Activated CD4-positive, alpha-beta T cell treated with anti-CD3 and anti-CD28 coated beads, Interleukin-2, Interleukin-4, amounts not matched to agents 100 ng/mL and 50 ng/mL, durations not matched to agents 16 hours and 8 hours (primary cell): ENCODE data around the gene POP4.

Experiments
- DNase-seq: peaks from one replicate; pipeline ENCODE4 v3.0.0-alpha.2; 2020; ENCODE audit warnings: low spot score

POP4 gene

DNA sequence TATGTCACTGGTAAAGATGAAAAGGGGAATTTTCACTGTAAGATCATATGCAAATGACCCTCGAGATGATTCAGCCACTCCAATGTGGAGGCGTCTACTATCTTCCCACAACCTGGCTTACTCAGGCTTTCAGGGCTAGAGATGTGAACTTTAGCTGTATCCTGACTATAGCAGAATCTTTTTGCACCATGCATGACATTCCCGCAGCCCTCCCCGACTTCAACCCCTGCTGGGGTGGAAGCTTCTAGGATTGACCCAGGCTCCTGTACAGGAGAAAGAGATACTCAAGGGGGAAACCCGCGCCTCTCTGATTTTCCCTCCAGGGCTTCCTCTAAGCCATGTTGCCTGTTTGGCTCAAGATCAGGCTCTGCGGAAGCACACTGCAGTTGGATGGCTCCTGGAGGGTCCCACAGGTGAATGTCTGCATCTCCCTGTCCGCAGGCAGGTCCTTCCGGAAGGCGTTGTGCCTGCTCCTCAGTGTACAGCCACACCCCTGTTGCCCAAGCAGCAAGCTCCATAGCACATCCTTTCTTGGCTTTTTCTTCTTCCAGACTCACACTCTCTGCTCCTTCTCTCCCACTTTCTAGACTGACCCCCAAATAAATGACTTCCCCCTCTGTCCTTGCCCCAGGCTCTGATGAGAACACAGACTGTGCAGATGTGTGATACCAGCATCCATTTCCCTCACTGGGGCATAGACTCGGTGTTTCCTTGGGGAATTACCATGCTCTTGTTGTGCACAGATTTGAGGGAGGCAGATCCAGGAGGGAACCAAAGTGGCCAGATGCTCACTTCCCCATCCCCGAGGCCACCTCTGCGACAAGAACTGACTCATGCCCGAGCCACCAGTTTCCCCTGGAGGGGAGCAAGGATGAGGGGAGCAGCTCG, 29.1 kb upstream of the POP4 start:
- DNase-seq: peak; percentile 51

- DNase-seq: no peak
Observed at GRCh38 chr19:29577649-29577963, 28.5 kb upstream of the POP4 start.

DNA sequence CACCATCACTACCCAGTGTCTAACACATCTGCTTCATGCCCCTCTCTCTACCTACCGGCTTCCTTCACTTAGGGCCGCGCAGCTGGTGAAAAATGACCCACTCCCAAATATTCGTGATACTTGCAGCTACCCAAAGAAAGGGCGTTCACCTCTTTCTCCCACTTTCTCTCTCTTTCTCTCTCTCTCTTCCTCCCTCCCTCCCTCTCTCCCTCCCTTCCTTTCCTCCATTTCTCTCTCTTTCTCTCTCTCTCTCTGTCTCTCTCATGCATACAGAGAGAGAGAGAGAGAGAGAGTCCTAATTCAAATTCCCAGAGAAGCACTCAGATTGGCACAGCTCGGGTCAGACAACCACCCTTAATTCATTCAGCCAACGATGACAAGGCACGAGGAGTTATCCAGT, 27.7 kb upstream of the POP4 start:
- DNase-seq: no peak

DNA sequence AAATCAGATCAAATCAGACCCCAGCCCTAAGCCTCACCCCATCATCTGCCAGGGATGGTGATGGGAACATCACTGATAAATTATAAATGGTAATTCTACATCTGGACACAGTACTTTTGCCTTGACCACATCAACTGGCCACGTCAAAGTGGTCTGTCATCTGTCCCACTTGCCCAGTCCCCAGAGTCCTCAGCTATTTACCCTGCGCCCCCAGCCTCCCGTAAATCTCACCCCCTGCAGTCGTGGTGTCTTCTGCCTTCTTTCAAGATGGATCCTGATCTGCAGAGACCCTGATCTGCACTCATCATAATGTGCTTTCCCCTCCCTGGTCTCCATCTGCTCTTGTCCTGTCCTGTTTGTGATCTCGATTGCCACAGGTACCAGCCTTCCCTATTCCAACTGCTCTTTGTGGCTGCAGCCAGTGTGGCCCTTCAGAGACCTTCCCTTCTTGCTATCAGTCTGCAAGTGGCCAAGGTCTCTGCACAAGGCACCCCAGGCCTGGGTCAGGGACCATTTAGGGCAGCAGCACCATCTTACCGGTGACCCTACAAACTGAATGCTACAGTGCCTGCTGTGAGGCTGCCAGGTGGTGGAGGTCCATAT, 26.7 kb upstream of the POP4 start:
- DNase-seq: no peak

DNA sequence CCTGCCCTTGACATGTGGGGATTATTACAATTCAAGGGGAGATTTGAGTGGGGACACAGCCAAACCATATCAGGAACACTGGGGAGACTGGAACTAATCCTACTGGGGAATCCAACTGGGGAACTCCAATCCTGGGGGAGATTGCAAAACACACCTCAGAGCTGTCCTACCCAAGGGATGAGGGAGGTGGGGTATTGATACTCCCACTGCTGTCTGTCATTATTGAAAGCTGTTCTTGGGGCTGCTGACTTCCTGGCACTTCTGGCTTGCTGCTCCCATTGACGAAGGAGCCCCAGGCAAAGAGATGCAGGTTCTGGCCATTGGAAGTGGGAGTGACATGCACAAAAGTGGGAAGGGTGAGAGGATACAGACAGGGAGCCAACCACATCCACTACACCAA, 24.7 kb upstream of the POP4 start:
- DNase-seq: no peak

DNA sequence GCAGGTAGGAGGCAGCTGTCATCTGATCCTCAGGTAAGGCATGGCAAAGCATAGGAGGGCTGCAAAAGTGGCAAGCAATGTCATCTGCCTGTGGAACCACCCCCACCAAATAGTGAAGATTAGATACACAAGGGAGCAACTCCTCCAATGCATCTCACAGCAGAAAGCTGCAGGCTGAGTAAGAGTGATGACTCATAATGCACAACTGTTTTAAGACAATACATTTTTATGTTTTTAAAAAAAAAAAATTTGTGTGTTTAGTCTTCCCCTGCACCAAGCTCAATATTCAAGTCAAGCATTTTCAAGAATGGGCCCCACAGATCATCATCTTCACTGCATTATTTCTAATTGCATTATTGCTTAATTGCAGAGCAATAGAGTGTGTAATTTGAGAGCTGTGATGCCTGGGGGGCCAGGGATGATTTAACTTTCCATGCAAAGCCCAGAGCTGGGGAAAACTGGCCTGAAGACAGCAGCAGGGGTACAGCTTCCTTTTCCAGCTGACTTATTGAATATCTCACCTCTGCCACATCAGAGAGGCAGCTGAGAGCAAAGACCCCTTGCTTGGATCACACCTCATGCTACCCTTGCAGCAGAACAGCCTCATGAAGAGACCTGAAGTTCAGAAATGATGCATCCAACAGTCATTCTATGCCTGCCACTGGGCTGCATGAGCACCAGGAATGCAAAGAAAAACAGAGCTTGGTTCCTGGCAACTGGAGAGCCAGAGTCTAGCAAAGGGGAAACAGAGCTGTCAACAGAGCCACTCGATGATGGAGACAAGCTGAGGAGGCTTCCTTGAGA, 22.7 kb upstream of the POP4 start:
- peak; percentile 79 for DNase-seq

- DNase-seq: no peak
Observed at GRCh38 chr19:29586401-29586800, 19.7 kb upstream of the POP4 start.

DNA sequence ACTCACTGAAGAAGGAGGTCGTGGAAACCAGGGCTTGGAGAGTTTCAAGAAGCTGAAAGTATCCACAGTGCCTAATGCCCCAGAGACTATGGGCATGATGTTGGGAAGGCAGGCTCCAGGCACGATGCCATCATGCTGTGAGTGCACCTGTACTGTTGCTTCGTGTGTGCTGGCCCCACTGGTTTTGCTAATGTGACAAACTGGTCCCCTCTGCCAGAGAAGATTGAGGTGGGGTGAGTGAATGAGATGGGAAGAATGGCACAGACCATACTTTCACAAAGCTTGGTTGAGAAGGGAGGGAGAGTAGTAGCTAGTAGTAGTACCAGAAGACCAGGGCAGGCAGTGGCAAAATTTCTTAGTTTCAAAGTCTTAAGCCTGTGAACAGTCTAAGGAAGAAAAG, 19.0 kb upstream of the POP4 start:
- no peak for DNase-seq

DNA sequence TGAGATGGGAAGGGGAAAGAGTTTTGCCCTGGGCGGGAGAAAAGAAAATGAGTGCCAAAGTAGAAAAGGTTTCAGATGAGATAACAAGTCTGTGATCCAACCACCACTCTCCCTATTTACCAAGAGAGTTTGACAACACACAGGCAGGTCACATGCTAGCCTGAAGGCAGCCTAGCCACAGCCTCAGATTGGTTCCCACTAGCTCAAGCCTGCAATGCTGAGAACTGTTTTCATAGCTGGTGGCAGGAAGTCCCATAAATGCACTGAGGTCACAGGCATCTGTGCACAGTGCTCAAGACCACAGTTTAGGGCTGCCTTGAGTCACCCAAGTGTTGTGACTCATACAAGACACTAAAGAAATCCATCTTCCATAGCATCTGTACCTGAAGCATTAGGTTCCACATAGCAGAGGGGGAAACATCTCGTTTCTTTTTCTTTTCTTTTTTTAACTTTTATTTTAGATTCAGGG, 18.5 kb upstream of the POP4 start:
- peak; percentile 94 for DNase-seq

GRCh38 chr19:29588095-29588494, 18.0 kb upstream of the POP4 start:
- no peak for DNase-seq

DNA sequence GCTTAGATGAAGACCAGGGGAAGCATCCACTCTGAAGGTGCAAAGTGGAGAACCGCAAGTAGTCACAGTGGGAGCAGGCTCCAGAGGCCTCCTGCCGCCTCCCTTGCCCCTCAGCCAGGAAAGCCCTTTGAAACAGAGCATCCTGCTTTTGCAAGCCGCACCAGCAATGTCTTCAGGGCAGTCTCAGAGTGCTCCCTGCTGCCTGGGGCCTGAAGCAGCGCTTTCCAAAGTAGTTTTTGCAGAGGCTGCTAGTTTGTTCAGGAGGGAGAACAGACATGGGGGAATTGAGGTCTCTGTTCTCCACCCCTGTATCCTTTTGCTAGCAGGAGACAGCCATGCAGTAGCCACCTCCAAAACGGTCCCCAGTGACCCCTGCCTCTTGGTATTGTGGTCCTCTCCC, 15.8 kb upstream of the POP4 start:
- DNase-seq: no peak

DNA sequence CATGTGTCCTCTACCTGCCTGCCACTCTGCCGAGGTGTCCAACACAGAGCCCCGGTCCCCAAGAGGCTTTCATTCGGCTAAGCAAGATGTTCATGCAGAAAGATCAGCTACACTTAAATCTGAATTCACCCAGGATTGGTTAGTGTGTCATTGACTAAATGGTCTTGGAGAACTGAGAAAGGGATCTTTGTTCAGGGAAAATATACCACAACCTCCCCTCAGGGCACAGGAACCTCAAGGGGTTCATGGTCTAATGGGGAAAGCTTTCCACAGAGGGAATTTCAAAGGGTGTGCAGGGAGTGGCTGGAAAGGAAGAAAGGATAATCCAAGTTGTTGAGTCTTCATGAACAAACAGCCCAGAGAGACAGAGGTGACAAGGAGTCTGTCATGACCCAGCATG, 14.4 kb upstream of the POP4 start:
- DNase-seq: no peak

DNA sequence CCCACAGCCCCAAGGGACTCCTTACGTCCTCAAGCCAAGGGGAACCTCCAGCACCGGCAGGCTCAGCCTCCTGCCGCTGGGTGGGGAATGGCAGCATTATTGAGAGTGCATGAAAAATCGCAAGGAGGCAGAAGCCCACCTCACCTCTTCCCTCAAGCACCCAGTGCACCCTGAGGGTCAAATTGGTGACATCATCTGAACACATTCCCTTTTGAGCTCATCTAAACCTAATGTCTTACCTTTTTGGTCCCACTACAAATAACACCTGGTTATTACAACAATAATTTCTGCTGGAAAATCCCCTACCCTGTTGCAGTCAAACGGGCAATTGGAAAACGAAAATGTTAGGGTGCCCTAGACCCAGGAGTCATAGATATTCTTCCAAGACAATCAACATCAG, 12.2 kb upstream of the POP4 start:
- DNase-seq: no peak

GRCh38 chr19:29596080-29596727, 9.9 kb upstream of the POP4 start:
- no peak for DNase-seq

GRCh38 chr19:29596885-29597525, 9.1 kb upstream of the POP4 start:
- no peak for DNase-seq

GRCh38 chr19:29598036-29598435, 8.0 kb upstream of the POP4 start:
- no peak for DNase-seq

DNA sequence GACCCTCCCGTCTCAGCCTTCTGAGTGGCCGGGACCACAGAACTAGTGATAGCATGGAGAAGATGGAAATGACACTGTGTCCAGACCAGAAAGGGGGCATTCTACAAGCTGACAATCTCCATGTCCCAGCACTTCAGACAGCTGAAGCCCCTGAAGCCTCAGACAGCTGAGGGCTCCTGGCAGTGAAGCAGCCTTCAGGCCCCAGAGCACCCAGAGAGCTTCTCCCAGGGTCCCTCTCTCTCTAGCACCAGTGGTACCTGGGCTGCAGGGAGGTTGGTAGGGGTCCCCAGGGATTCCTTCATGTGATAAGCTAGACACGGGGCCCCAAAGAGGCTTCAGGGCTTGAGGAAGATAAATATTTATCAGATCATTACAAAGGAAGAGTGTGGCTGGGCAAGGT, 7.6 kb upstream of the POP4 start:
- DNase-seq: no peak

- DNase-seq: no peak
Observed at GRCh38 chr19:29603308-29603707, 2.8 kb upstream of the POP4 start.

- no peak for DNase-seq
Observed at GRCh38 chr19:29606420-29606747, 301 bp downstream of the POP4 start.

DNA sequence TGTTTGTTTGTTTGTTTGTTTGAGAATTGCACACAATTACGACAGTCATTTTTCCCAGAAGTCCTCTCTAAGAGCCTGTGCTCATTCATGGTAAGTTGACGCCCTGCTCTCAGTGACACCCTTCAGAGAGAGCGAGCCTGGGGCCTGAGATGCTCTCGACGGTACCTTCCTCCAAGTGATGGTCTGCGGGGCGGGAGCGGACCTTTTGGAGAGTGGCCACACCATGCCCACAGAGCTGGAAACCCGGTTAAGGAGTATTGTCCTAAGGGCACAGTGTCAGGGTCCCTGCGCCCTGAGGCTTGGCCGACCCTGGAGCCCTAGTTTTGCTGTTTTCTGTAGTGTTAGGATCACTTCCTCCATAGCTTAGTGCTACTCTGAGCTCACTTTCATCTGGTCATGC, 3.6 kb downstream of the POP4 start:
- DNase-seq: no peak

DNA sequence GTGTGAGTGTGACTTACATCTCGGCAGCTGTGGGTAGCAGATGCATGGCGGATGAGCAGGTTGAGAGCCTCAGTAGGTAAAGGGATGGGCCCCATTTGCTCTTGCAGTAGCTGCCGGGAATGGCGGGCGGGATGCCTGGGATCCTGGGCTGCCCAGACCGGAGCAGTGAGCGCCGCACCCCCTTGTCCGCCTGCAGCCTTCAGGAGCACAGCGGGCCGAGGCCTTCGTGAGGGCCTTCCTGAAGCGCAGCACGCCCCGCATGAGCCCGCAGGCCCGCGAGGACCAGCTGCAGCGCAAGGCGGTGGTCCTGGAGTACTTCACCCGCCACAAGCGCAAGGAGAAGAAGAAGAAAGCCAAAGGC, 4.1 kb downstream of the POP4 start:
- no peak for DNase-seq

DNA sequence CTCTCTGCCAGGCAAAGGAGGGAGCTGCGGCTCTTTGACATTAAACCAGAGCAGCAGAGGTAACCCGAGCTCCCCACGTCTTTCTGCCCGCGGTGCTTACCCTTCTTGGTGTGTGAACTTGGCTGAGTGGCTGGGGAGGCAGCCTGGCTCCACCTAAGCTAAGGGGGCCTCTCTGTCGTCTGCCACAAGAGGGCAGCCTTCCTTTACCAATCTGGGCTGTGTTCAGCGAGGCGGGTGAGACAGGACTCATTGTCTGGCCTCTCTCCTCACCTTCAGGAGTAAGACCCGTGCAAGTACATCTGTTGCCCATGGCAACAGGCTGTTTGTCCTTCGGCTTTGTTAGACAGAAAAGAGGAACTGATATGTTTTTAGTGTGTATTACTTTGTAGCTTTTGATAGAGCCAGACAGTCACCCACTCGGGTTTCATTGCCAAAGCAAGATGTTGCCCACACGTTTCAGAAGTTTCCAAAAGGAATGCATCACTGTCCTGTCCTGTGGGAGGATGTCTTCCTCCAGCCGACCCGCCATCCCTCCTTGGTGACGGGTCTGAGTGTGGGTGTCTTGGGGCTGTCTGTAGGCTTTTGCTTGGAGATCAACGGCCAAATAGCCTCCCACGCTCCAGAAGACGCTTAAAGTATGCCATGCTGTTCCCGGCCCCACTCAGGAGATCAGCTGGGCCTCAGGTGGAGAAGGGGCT, 4.6 kb downstream of the POP4 start:
- peak; percentile 88 for DNase-seq
